ENCODE data around the gene SGCE. TPM values are rescaled to one million over a fixed set of nuclear protein-coding genes. Genes with fewer than 3 reads are reported as not detected.

The SGCE gene
- total RNA-seq, 2 donors from 2014 or later: 0.65 TPM; not detected in 1

- Mint-ChIP-seq H3K4me1 (no peaks in the 10 kb centered on the region), H3K36me3 (ENCODE audit: low read depth) (peaks cover 3% of the 10 kb centered on the region), H3K4me3 (no peak overlapping the region), H3K27ac (no peak overlapping the region), H3K27me3 (peaks cover 39% of the 10 kb centered on the region)
- DNase-seq (no peak), ATAC-seq (no peak)
- H3K9me3 ChIP-seq (ENCODE audit: control insufficient read depth, low read length, poor library complexity, severe bottlenecking): no peaks in the 10 kb centered on the region
Measured at GRCh38 chr7:94633014-94633341, 23.0 kb downstream of the SGCE start.

GRCh38 chr7:94632338-94633013, 23.5 kb downstream of the SGCE start:
- DNase-seq (no peak), ATAC-seq (no peak)
- Mint-ChIP-seq H3K27me3 (peaks cover 36% of the 10 kb centered on the region), H3K36me3 (ENCODE audit: low read depth) (no peaks in the 10 kb centered on the region), H3K27ac (no peak overlapping the region), H3K4me3 (no peak overlapping the region), H3K4me1 (no peaks in the 10 kb centered on the region)
- no peaks in the 10 kb centered on the region for H3K9me3 ChIP-seq (ENCODE audit: control insufficient read depth, low read length, poor library complexity, severe bottlenecking)

- peaks cover 2% of the 10 kb centered on the region for H3K36me3 Mint-ChIP-seq (ENCODE audit: low read depth)
- ATAC-seq (no peak), DNase-seq (no peak)
- no peaks in the 10 kb centered on the region for H3K4me1 Mint-ChIP-seq
- no peaks in the 10 kb centered on the region for H3K9me3 ChIP-seq (ENCODE audit: control insufficient read depth, low read length, poor library complexity, severe bottlenecking)
- H3K27me3 Mint-ChIP-seq: peaks cover 31% of the 10 kb centered on the region
- no peak overlapping the region for H3K27ac Mint-ChIP-seq
- H3K4me3 Mint-ChIP-seq: no peak overlapping the region
Measured at GRCh38 chr7:94630855-94631254, 25.1 kb downstream of the SGCE start.

- H3K9me3 ChIP-seq (ENCODE audit: control insufficient read depth, low read length, poor library complexity, severe bottlenecking): no peaks in the 10 kb centered on the region
- ATAC-seq: no peak
- Mint-ChIP-seq H3K4me1 (peaks cover 4% of the 10 kb centered on the region), H3K4me3 (no peak overlapping the region), H3K36me3 (ENCODE audit: low read depth) (peaks cover 2% of the 10 kb centered on the region), H3K27ac (no peak overlapping the region), H3K27me3 (peaks cover 5% of the 10 kb centered on the region)
- no peak for DNase-seq
Measured at GRCh38 chr7:94623820-94624219, 32.1 kb downstream of the SGCE start.

- no peak for ATAC-seq
- DNase-seq: no peak
- H3K9me3 ChIP-seq (ENCODE audit: control insufficient read depth, low read length, poor library complexity, severe bottlenecking): no peaks in the 10 kb centered on the region
- H3K27ac Mint-ChIP-seq: no peak overlapping the region
- peaks cover 4% of the 10 kb centered on the region for H3K4me1 Mint-ChIP-seq
- no peak overlapping the region for H3K4me3 Mint-ChIP-seq
- H3K27me3 Mint-ChIP-seq: no peaks in the 10 kb centered on the region
- no peaks in the 10 kb centered on the region for H3K36me3 Mint-ChIP-seq (ENCODE audit: low read depth)
Measured at GRCh38 chr7:94621120-94621519, 34.8 kb downstream of the SGCE start.

- Mint-ChIP-seq H3K4me3 (no peak overlapping the region), H3K27ac (no peak overlapping the region), H3K27me3 (no peaks in the 10 kb centered on the region), H3K4me1 (peaks cover 4% of the 10 kb centered on the region), H3K36me3 (ENCODE audit: low read depth) (no peaks in the 10 kb centered on the region)
- H3K9me3 ChIP-seq (ENCODE audit: control insufficient read depth, low read length, poor library complexity, severe bottlenecking): no peaks in the 10 kb centered on the region
- ATAC-seq: peak; percentile 82
- peak in 1 of 3 donors; percentile 7 for DNase-seq
Measured at GRCh38 chr7:94620703-94621118, 35.2 kb downstream of the SGCE start.

- H3K4me3 Mint-ChIP-seq: no peak overlapping the region
- no peak for ATAC-seq
- no peak for DNase-seq
- no peak overlapping the region for H3K27ac Mint-ChIP-seq
- H3K27me3 Mint-ChIP-seq: no peaks in the 10 kb centered on the region
- peaks cover 4% of the 10 kb centered on the region for H3K4me1 Mint-ChIP-seq
- no peaks in the 10 kb centered on the region for H3K36me3 Mint-ChIP-seq (ENCODE audit: low read depth)
- H3K9me3 ChIP-seq (ENCODE audit: control insufficient read depth, low read length, poor library complexity, severe bottlenecking): no peaks in the 10 kb centered on the region
Measured at GRCh38 chr7:94618126-94618525, 37.8 kb downstream of the SGCE start.

GRCh38 chr7:94616855-94617254, 39.1 kb downstream of the SGCE start:
- Mint-ChIP-seq H3K36me3 (ENCODE audit: low read depth) (no peaks in the 10 kb centered on the region), H3K27ac (no peak overlapping the region), H3K27me3 (no peaks in the 10 kb centered on the region), H3K4me3 (no peak overlapping the region), H3K4me1 (peaks cover 4% of the 10 kb centered on the region)
- ATAC-seq (no peak), DNase-seq (no peak)
- H3K9me3 ChIP-seq (ENCODE audit: control insufficient read depth, low read length, poor library complexity, severe bottlenecking): no peaks in the 10 kb centered on the region

GRCh38 chr7:94615666-94616065, 40.3 kb downstream of the SGCE start:
- DNase-seq (no peak), ATAC-seq (no peak)
- H3K4me3 Mint-ChIP-seq: no peak overlapping the region
- H3K4me1 Mint-ChIP-seq: peaks cover 2% of the 10 kb centered on the region
- H3K9me3 ChIP-seq (ENCODE audit: control insufficient read depth, low read length, poor library complexity, severe bottlenecking): no peaks in the 10 kb centered on the region
- no peak overlapping the region for H3K27ac Mint-ChIP-seq
- H3K36me3 Mint-ChIP-seq (ENCODE audit: low read depth): no peaks in the 10 kb centered on the region
- no peaks in the 10 kb centered on the region for H3K27me3 Mint-ChIP-seq

GRCh38 chr7:94612661-94613060, 43.3 kb downstream of the SGCE start:
- H3K27me3 Mint-ChIP-seq: no peaks in the 10 kb centered on the region
- no peaks in the 10 kb centered on the region for H3K36me3 Mint-ChIP-seq (ENCODE audit: low read depth)
- H3K4me3 Mint-ChIP-seq: no peak overlapping the region
- no peak for DNase-seq
- no peak for ATAC-seq
- H3K9me3 ChIP-seq (ENCODE audit: control insufficient read depth, low read length, poor library complexity, severe bottlenecking): peaks cover 3% of the 10 kb centered on the region
- H3K27ac Mint-ChIP-seq: no peak overlapping the region
- H3K4me1 Mint-ChIP-seq: no peaks in the 10 kb centered on the region

- Mint-ChIP-seq H3K27ac (no peak overlapping the region), H3K4me3 (no peak overlapping the region), H3K4me1 (no peaks in the 10 kb centered on the region), H3K27me3 (no peaks in the 10 kb centered on the region), H3K36me3 (ENCODE audit: low read depth) (no peaks in the 10 kb centered on the region)
- no peak for ATAC-seq
- H3K9me3 ChIP-seq (ENCODE audit: control insufficient read depth, low read length, poor library complexity, severe bottlenecking): peaks cover 3% of the 10 kb centered on the region
- DNase-seq: no peak
Measured at GRCh38 chr7:94612253-94612652, 43.7 kb downstream of the SGCE start.

GRCh38 chr7:94609561-94609960, 46.4 kb downstream of the SGCE start:
- no peak overlapping the region for H3K4me3 Mint-ChIP-seq
- no peaks in the 10 kb centered on the region for H3K27me3 Mint-ChIP-seq
- DNase-seq (no peak), ATAC-seq (no peak)
- H3K27ac Mint-ChIP-seq: no peak overlapping the region
- H3K9me3 ChIP-seq (ENCODE audit: control insufficient read depth, low read length, poor library complexity, severe bottlenecking): peaks cover 3% of the 10 kb centered on the region
- no peaks in the 10 kb centered on the region for H3K4me1 Mint-ChIP-seq
- H3K36me3 Mint-ChIP-seq (ENCODE audit: low read depth): no peaks in the 10 kb centered on the region

- H3K4me1 Mint-ChIP-seq: no peaks in the 10 kb centered on the region
- no peak for ATAC-seq
- no peak for DNase-seq
Measured at GRCh38 chr7:94605031-94605430, 50.9 kb downstream of the SGCE start.

GRCh38 chr7:94602181-94602580, 53.8 kb downstream of the SGCE start:
- DNase-seq: no peak
- H3K4me1 Mint-ChIP-seq: no peaks in the 10 kb centered on the region
- no peaks in the 10 kb centered on the region for H3K36me3 Mint-ChIP-seq (ENCODE audit: low read depth)
- no peak overlapping the region for H3K27ac Mint-ChIP-seq
- no peaks in the 10 kb centered on the region for H3K9me3 ChIP-seq (ENCODE audit: control insufficient read depth, low read length, poor library complexity, severe bottlenecking)
- ATAC-seq: no peak
- no peaks in the 10 kb centered on the region for H3K27me3 Mint-ChIP-seq
- H3K4me3 Mint-ChIP-seq: no peak overlapping the region

More at GRCh38 chr7:94605031-94605430, 50.9 kb downstream of the SGCE start:
- H3K4me3 Mint-ChIP-seq: no peak overlapping the region
- H3K36me3 Mint-ChIP-seq (ENCODE audit: low read depth): no peaks in the 10 kb centered on the region
- H3K9me3 ChIP-seq (ENCODE audit: control insufficient read depth, low read length, poor library complexity, severe bottlenecking): peaks cover 3% of the 10 kb centered on the region
- no peaks in the 10 kb centered on the region for H3K27me3 Mint-ChIP-seq
- H3K27ac Mint-ChIP-seq: no peak overlapping the region
